ENCODE data around the gene CABP5. TPM values are rescaled to one million over a fixed set of nuclear protein-coding genes. Genes with fewer than 3 reads are reported as not detected.

The CABP5 gene
- total RNA-seq, 1 donor from 2014 or later: not detected

DNA sequence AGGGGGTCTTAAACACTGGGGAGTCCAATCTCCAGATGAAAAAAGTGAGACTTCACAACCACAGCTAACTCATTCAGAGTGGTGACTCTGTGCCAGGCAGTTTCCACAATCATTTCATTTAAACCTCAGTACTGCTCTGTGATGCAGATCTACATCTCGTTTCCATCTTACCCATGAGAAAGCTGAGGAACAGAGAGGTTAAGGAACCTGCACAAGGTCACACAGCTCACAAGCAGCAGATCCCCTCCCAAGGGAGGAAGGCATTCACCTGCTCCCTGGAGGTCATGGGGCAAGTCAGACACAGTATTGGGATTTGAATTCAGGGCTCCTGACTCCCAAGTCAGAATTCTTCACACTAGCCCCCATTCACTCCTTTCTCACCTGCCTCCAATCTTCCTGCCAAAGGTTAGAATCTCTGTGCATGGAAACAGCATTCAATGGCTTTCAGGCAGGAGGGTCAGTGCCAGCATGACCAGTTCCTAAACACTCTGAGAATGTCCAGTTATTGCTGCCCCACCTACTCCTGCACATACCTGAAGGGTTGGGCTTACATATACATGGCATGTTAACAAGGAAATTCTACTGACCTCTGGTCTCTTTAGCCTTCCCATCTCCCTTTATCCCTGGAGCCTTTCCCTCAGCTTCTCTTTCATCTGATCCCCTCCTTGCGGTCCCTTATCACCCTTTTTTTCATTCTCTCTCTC, 1.9 kb downstream of the CABP5 start:
- Histone ChIP-seq H3K27me3 (ENCODE audit: low read depth) (peaks cover 53% of the 10 kb centered on the region), H3K9me3 (replicated peaks) (peaks cover 16% of the 10 kb centered on the region), H3K27ac (replicated peaks) (no peak overlapping the region), H3K4me1 (no peaks in the 10 kb centered on the region), H3K36me3 (peaks cover 1% of the 10 kb centered on the region), H3K4me3 (no peak overlapping the region)
- no peak for DNase-seq
- intact Hi-C loops (cut with micrococcal nuclease): no loop called here
- TF ChIP-seq, protein P1, sequence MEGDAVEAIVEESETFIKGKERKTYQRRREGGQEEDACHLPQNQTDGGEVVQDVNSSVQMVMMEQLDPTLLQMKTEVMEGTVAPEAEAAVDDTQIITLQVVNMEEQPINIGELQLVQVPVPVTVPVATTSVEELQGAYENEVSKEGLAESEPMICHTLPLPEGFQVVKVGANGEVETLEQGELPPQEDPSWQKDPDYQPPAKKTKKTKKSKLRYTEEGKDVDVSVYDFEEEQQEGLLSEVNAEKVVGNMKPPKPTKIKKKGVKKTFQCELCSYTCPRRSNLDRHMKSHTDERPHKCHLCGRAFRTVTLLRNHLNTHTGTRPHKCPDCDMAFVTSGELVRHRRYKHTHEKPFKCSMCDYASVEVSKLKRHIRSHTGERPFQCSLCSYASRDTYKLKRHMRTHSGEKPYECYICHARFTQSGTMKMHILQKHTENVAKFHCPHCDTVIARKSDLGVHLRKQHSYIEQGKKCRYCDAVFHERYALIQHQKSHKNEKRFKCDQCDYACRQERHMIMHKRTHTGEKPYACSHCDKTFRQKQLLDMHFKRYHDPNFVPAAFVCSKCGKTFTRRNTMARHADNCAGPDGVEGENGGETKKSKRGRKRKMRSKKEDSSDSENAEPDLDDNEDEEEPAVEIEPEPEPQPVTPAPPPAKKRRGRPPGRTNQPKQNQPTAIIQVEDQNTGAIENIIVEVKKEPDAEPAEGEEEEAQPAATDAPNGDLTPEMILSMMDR (IDR thresholded peaks at IDR 0.05; ENCODE audit: borderline replicate concordance): no peak

GRCh38 chr19:48036765-48037164, 7.1 kb downstream of the CABP5 start:
- H3K27me3 ChIP-seq (ENCODE audit: low read depth): peaks cover 36% of the 10 kb centered on the region
- no peaks in the 10 kb centered on the region for H3K4me1 ChIP-seq
- H3K27ac ChIP-seq (replicated peaks): no peak overlapping the region
- H3K9me3 ChIP-seq (replicated peaks): peaks cover 20% of the 10 kb centered on the region
- TF ChIP-seq, protein P1 (IDR thresholded peaks at IDR 0.05; ENCODE audit: borderline replicate concordance): no peak
- no peak for DNase-seq
- H3K36me3 ChIP-seq: no peaks in the 10 kb centered on the region
- intact Hi-C loops (cut with micrococcal nuclease): no loop called here
- no peak overlapping the region for H3K4me3 ChIP-seq

GRCh38 chr19:48033604-48034003, 10.3 kb downstream of the CABP5 start:
- Histone ChIP-seq H3K4me1 (no peaks in the 10 kb centered on the region), H3K4me3 (no peak overlapping the region), H3K27ac (replicated peaks) (no peak overlapping the region), H3K36me3 (no peaks in the 10 kb centered on the region), H3K27me3 (ENCODE audit: low read depth) (peaks cover 40% of the 10 kb centered on the region), H3K9me3 (replicated peaks) (peaks cover 20% of the 10 kb centered on the region)
- no peak for DNase-seq
- TF ChIP-seq, protein P1 (IDR thresholded peaks at IDR 0.05; ENCODE audit: borderline replicate concordance): no peak
- intact Hi-C loops (cut with micrococcal nuclease): no loop called here

DNA sequence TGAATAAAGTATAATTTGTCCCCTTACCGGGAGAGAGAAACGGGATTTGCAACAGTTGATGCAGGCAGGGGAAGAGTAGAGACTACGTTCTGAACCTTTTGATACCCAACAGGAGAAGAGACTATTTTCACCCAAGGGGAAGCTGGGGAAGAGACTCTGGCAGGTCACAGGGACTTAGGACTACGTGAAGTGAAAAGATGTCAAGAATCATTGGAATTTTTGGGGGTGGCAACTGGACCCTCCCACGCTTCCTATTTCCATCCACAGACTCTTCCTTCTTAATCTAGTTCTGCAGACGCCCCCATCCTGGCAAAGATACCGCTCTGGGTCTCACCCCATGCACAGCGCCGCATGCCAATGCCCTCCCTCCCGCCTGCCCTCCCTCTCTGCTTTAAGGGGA, 13.8 kb downstream of the CABP5 start:
- no peak for DNase-seq
- H3K27me3 ChIP-seq (ENCODE audit: low read depth): peaks cover 58% of the 10 kb centered on the region
- TF ChIP-seq, protein P1 (IDR thresholded peaks at IDR 0.05; ENCODE audit: borderline replicate concordance): no peak
- H3K4me1 ChIP-seq: no peaks in the 10 kb centered on the region
- H3K36me3 ChIP-seq: no peaks in the 10 kb centered on the region
- intact Hi-C loops (cut with micrococcal nuclease): no loop called here
- H3K27ac ChIP-seq (replicated peaks): no peak overlapping the region
- no peaks in the 10 kb centered on the region for H3K9me3 ChIP-seq (replicated peaks)
- no peak overlapping the region for H3K4me3 ChIP-seq

DNA sequence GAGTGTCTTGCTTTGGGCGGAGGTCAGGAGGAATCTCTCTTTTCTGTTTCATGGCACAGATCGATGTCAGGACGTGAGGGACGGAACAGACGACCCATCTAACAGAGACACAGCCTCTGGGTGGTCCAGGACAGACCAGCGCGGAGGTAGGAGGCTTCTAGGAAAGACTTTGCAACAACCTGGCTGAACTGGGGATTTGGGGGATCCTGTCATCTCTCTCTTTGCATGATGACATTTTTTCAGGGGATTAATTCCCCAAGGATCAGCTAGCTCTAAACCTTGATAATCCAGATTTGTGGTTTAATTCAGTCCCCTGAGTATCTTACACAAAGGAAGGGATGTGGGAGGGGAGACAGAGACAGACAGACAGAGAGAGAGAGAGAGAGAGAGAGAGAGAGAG, 14.4 kb downstream of the CABP5 start:
- Histone ChIP-seq H3K4me1 (no peaks in the 10 kb centered on the region), H3K9me3 (replicated peaks) (no peaks in the 10 kb centered on the region), H3K36me3 (no peaks in the 10 kb centered on the region), H3K4me3 (no peak overlapping the region), H3K27ac (replicated peaks) (no peak overlapping the region), H3K27me3 (ENCODE audit: low read depth) (peaks cover 64% of the 10 kb centered on the region)
- intact Hi-C loops (cut with micrococcal nuclease): no loop called here
- TF ChIP-seq, protein P1 (IDR thresholded peaks at IDR 0.05; ENCODE audit: borderline replicate concordance): no peak
- DNase-seq: no peak

Measured in left ventricle myocardium inferior (tissue), 1 donor.